Gastroesophageal sphincter (tissue), 4 donors: ENCODE measurements around the gene ADAT2. TPM values are rescaled to one million over a fixed set of nuclear protein-coding genes. Genes with fewer than 3 reads are reported as not detected.
A peak's percentile ranks its signal among the peaks of the same experiment; 100 is the strongest.

ENCODE experiments used
- ATAC-seq: fragments of 150-250 bp; one replicate; pipeline ENCODE4 v1.9.1; 2016; ENCODE audit warnings: mild to moderate bottlenecking, moderate library complexity
- H3K27ac ChIP-seq, 4 donors: fragments of 200-600 bp; sonication (generic) in 3 of 4; 1 replicate in 3 of 4; 2 replicates in 1 of 4; pipeline ENCODE4 v1.5.1; 2016 to 2019
- H3K27me3 ChIP-seq: fragments of 200-600 bp; sonication (generic); one replicate; pipeline ENCODE4 v1.5.1; 2019
- H3K36me3 ChIP-seq, 2 donors: fragments of 200-600 bp; sonication (generic); one replicate each; pipeline ENCODE4 v1.5.1; 2019; ENCODE audit warnings: control low read depth in 1 of 2
- H3K4me1 ChIP-seq, 3 donors: fragments of 200-600 bp; sonication (generic); 1 replicate in 2 of 3; 2 replicates in 1 of 3; pipeline ENCODE4 v1.5.1; 2016 to 2019; ENCODE audit warnings: control low read depth in 2 of 3
- H3K4me3 ChIP-seq, 2 donors: fragments of 200-600 bp; sonication (generic); one replicate each; pipeline ENCODE4 v1.5.1; 2019; ENCODE audit warnings: mild to moderate bottlenecking in 1 of 2, moderate library complexity in 1 of 2
- H3K9me3 ChIP-seq, 3 donors: fragments of 200-600 bp; sonication (generic); one replicate each; pipeline ENCODE4 v1.5.1; 2017 to 2019; ENCODE audit warnings: control low read depth in 2 of 3
- EP300 ChIP-seq: sonication (generic); formaldehyde crosslinking; IDR thresholded peaks from one replicate; pipeline ENCODE4 v1.6.1; 2017; ENCODE audit warnings: antibody characterized with exemption, mild to moderate bottlenecking
- POLR2A ChIP-seq, 2 donors: fragments of 450-650 bp; IDR thresholded peaks; one replicate each; pipeline ENCODE4 v1.6.1; 2017; ENCODE audit warnings: antibody characterized with exemption in 2 of 2, mild to moderate bottlenecking in 2 of 2, moderate library complexity in 1 of 2
- POLR2AphosphoS5 ChIP-seq: sonication (generic); formaldehyde crosslinking; IDR thresholded peaks from one replicate; pipeline ENCODE4 v1.6.1; 2017; ENCODE audit warnings: antibody characterized with exemption
- WGBS, 2 donors: methylation state at CpG; one replicate each; pipeline ENCODE4 v1.1.5; 2018; ENCODE audit warnings: low coverage in 1 of 2; 5-methylcytosine and 5-hydroxymethylcytosine counted together
- total RNA-seq, 4 donors: library from RNA; depleted of rRNA; stranded (reverse); fragments of >200 nt; gene quantifications; one replicate each; pipeline ENCODE4 v1.1.0, GENCODE V29; 2016
- TF ChIP-seq, protein P1 (sequence below), 4 experiments: fragments of 200-600 bp in 2 of 4; fragments of 450-650 bp in 2 of 4; sonication (generic) in 1 of 4; IDR thresholded peaks; one replicate each; pipeline ENCODE4 v1.5.1; 2017 to 2019; ENCODE audit warnings: antibody characterized with exemption in 4 of 4, mild to moderate bottlenecking in 2 of 4, moderate library complexity in 2 of 4

Gene ADAT2
- total RNA-seq, 4 donors from 2014 or later: 2.7 to 7.8 (median 3.7) TPM

DNA sequence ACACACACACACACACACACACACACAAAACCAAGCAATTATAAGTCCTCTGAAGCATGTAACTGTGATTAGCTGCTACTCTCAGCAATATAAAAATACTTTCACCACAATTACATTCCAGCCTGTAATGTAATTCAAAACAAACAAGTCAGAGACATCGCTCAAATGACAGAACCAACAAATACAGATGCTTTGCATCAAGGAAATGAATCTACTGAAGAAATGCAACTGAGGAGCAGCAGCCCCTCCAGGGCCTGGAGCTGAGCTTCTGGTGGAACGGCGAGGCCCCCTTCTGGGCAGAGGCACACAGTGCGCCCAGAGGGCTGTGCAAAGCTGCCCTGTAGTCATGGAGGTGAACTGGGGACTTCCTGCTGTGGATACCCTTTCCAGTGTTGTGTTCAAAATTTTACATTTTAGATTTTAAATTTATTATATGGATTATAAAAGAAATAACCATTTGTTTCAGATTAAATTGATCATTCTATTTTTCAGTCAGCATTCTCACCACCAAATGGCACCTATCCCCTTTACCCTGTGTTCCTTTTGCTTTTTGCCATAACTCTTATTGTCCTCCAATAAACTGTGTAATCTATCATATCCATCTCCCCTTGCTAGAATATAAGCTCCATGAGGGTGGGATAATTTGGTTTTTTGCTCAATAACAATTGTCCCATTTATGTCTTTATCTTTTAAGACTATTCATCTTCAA, 23.2 kb downstream of the ADAT2 start:
- WGBS, 2 donors: 4 to 33% methylated on average over 1 to 4 of the region's 4 CpGs
- no peak overlapping the region for H3K4me3 ChIP-seq
- H3K36me3 ChIP-seq: peaks cover 0 to 20% of the 10 kb centered on the region in 2 donors
- peak; percentile 90 for ATAC-seq
- no peak overlapping the region for H3K27ac ChIP-seq
- no peaks in the 10 kb centered on the region for H3K4me1 ChIP-seq
- no peaks in the 10 kb centered on the region for H3K9me3 ChIP-seq
- no peaks in the 10 kb centered on the region for H3K27me3 ChIP-seq
- TF ChIP-seq, protein P1, sequence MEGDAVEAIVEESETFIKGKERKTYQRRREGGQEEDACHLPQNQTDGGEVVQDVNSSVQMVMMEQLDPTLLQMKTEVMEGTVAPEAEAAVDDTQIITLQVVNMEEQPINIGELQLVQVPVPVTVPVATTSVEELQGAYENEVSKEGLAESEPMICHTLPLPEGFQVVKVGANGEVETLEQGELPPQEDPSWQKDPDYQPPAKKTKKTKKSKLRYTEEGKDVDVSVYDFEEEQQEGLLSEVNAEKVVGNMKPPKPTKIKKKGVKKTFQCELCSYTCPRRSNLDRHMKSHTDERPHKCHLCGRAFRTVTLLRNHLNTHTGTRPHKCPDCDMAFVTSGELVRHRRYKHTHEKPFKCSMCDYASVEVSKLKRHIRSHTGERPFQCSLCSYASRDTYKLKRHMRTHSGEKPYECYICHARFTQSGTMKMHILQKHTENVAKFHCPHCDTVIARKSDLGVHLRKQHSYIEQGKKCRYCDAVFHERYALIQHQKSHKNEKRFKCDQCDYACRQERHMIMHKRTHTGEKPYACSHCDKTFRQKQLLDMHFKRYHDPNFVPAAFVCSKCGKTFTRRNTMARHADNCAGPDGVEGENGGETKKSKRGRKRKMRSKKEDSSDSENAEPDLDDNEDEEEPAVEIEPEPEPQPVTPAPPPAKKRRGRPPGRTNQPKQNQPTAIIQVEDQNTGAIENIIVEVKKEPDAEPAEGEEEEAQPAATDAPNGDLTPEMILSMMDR (IDR thresholded peaks at IDR 0.05): peak; percentile 78 to 90 (median 82)
- no peak for TF ChIP-seq POLR2AphosphoS5

DNA sequence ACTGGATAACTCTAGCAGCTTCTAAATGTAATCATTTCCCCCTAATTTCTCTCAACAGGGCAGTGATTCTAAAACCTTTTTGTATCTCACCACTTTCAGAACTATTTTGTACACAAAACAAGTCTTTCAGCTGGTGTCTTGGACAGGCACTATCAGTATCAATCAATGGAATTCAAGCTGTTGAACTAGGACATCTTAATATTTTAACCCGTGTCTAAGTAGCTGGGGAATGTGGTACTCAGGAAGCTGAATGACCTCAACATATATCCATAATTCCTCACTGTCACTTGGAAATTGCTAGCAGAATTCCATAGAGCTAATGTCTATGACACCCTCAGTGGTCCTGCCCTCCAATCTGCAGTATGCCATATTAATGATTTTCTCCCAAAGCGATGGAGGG, 24.5 kb downstream of the ADAT2 start:
- Histone ChIP-seq H3K36me3 (peaks cover 0 to 11% of the 10 kb centered on the region in 2 donors), H3K9me3 (no peaks in the 10 kb centered on the region), H3K4me1 (no peaks in the 10 kb centered on the region), H3K27ac (no peak overlapping the region), H3K27me3 (no peaks in the 10 kb centered on the region), H3K4me3 (no peak overlapping the region)
- 64% methylated on average over 2 of the region's 2 CpGs; no CpG with 5 or more reads in 1 of the 2 donors for WGBS, 2 donors
- TF ChIP-seq POLR2AphosphoS5 (no peak), EP300 (no peak), POLR2A (IDR thresholded peaks at IDR 0.05) (no peak)
- TF ChIP-seq, protein P1 (IDR thresholded peaks at IDR 0.05): no peak
- no peak for ATAC-seq

DNA sequence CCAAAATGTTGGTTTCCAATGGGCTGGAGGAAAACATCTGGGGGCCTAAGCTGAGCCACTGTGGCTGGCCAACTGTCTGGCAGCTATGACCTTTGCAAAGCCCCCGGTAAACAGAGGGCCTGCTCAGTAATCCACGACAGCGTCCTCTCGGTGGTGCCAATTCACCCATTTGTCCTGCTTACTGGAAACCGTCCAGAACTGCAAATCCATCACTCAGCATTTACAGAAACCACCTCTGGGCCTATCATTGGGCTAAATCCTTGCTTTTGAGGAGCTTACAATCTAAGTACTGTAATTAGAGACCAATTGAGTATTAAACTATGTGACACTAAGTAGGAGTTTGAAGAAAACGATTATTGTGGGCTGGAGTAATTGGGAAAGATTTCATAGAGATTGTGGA, 31.0 kb downstream of the ADAT2 start:
- no peaks in the 10 kb centered on the region for H3K9me3 ChIP-seq
- H3K36me3 ChIP-seq: no peaks in the 10 kb centered on the region
- no peaks in the 10 kb centered on the region for H3K4me1 ChIP-seq
- WGBS, 2 donors: 72% methylated on average over 2 of the region's 6 CpGs; no CpG with 5 or more reads in 1 of the 2 donors
- TF ChIP-seq EP300 (no peak), POLR2A (IDR thresholded peaks at IDR 0.05) (no peak), POLR2AphosphoS5 (no peak)
- TF ChIP-seq, protein P1 (IDR thresholded peaks at IDR 0.05): no peak
- H3K27ac ChIP-seq: no peak overlapping the region
- ATAC-seq: no peak
- no peaks in the 10 kb centered on the region for H3K27me3 ChIP-seq
- H3K4me3 ChIP-seq: no peak overlapping the region

DNA sequence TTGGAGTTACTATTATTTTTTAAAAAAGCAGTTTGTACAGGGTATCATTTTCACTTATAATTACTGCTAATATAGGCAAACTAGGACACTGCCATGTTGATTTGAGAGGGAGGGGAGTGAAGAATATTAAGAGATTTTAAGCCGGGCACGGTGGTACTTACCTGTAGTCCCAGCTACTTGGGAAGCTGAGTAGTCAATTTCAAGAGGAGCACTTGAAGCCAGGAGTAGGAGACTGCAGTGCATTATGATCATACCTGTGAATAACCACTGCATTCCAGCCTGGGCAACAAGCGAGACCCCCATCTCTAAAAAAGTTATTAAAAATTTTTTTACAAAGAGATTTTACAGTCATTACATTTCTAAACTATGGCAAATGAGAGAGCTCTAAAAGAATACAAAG, 35.7 kb downstream of the ADAT2 start:
- H3K9me3 ChIP-seq: no peaks in the 10 kb centered on the region
- 87 to 97% methylated on average over 3 of the region's 3 CpGs for WGBS, 2 donors

More for the DNA sequence above, 35.7 kb downstream of the ADAT2 start:
- TF ChIP-seq, protein P1 (IDR thresholded peaks at IDR 0.05): no peak
- TF ChIP-seq POLR2A (IDR thresholded peaks at IDR 0.05) (no peak), EP300 (no peak), POLR2AphosphoS5 (no peak)
- no peaks in the 10 kb centered on the region for H3K4me1 ChIP-seq
- no peak overlapping the region for H3K27ac ChIP-seq
- no peaks in the 10 kb centered on the region for H3K36me3 ChIP-seq
- H3K27me3 ChIP-seq: no peaks in the 10 kb centered on the region
- no peak for ATAC-seq
- no peak overlapping the region for H3K4me3 ChIP-seq
